Colonic mucosa (tissue), 4 donors: ENCODE results near the gene FERMT2. TPM values are rescaled to one million over a fixed set of nuclear protein-coding genes. Genes with fewer than 3 reads are reported as not detected.

Source experiments
- DNase-seq: peaks from one replicate; pipeline ENCODE4 v3.0.0-alpha.2; 2020
- H3K27ac ChIP-seq: fragments of 200-600 bp; one replicate; pipeline ENCODE4 v1.8.0; 2021
- H3K27me3 ChIP-seq: fragments of 200-600 bp; one replicate; pipeline ENCODE4 v1.8.0; 2021
- H3K36me3 ChIP-seq: fragments of 200-600 bp; one replicate; pipeline ENCODE4 v1.8.0; 2021
- H3K4me1 ChIP-seq: fragments of 200-600 bp; one replicate; pipeline ENCODE4 v1.8.0; 2021; ENCODE audit warnings: mild to moderate bottlenecking
- H3K4me3 ChIP-seq: fragments of 200-600 bp; one replicate; pipeline ENCODE4 v1.8.0; 2021
- H3K9ac ChIP-seq, 2 donors: one replicate each; pipeline ENCODE4 v1.7.0; 2013; ENCODE audit warnings: control low read depth in 2 of 2, low read depth in 2 of 2, low read length in 2 of 2
- H3K9me3 ChIP-seq: fragments of 200-600 bp; one replicate; pipeline ENCODE4 v1.8.0; 2021
- intact Hi-C: fragments of 100-400 bp; cut with DNase I; formaldehyde crosslinking; loops from one replicate; pipeline ENCODE4 v1.14.1; 2022
- total RNA-seq, 2 donors: library from RNA; stranded (reverse); fragmentation: NEBNext Ultra II Directional in 1 of 2; extraction: Animal tissue kit (Norgen Biotek cat#: 25700) in 1 of 2; gene quantifications; one replicate each; pipeline ENCODE4 v1.2.1, GENCODE V29; 2021
- TF ChIP-seq, protein P1 (sequence below): fragments of 200-600 bp; IDR thresholded peaks from one replicate; pipeline ENCODE4 v1.8.0; 2022; ENCODE audit warnings: antibody characterized with exemption, mild to moderate bottlenecking
- donor health status: healthy.
- donor health status: DM: no; HTN: no; CAD: no.
- donor health status: DM: no; HTN: no; CAD: no.

Gene FERMT2
- total RNA-seq, 2 donors from 2014 or later, result 6.3 to 43.9 TPM

DNA sequence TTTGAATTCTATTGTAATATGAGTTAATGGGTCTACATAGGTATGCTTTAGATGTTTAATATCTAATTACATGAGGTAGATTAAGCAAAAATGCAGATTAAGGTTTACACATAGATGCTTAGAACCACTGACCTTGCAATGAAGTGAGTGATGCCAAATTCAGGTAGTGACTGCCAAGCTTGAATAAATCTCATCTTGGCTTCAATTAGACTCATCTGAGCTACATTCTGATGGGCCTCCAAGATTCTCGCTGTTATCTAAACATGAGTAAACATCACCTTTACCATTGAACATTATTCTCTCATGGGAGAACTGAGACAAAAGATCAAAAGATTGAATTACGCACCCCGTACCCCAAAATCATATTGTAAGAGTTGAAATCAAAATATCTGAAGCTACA is 90.6 kb downstream of the FERMT2 start:
- intact Hi-C loops, result no loop called here
- no peak overlapping the region for H3K4me3 ChIP-seq
- H3K9me3 ChIP-seq, result no peaks in the 10 kb centered on the region
- H3K27me3 ChIP-seq, result no peaks in the 10 kb centered on the region
- TF ChIP-seq, protein P1, sequence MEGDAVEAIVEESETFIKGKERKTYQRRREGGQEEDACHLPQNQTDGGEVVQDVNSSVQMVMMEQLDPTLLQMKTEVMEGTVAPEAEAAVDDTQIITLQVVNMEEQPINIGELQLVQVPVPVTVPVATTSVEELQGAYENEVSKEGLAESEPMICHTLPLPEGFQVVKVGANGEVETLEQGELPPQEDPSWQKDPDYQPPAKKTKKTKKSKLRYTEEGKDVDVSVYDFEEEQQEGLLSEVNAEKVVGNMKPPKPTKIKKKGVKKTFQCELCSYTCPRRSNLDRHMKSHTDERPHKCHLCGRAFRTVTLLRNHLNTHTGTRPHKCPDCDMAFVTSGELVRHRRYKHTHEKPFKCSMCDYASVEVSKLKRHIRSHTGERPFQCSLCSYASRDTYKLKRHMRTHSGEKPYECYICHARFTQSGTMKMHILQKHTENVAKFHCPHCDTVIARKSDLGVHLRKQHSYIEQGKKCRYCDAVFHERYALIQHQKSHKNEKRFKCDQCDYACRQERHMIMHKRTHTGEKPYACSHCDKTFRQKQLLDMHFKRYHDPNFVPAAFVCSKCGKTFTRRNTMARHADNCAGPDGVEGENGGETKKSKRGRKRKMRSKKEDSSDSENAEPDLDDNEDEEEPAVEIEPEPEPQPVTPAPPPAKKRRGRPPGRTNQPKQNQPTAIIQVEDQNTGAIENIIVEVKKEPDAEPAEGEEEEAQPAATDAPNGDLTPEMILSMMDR, result no peak
- no peak overlapping the region for H3K27ac ChIP-seq
- no peak overlapping the region for H3K9ac ChIP-seq
- no peaks in the 10 kb centered on the region for H3K4me1 ChIP-seq
- no peak for DNase-seq
- no peaks in the 10 kb centered on the region for H3K36me3 ChIP-seq

DNA sequence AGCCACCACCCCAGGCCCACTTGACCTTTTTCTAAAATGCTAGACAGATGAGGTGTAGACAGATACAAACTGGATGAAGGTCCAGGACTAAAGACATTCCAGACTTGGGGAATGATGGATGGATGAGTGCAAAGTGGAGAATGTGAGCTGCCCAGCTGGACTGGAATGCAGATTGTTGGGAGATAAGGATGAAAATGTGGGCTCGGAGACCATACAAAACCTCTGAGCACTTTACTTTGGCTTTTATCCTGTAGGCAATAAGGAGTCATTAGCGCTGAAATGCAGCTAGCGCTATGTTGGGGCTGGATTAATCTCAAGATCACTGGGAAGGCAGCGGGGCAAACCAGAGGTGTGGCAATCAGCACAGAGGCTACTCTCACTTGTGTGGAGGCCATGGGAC is 94.7 kb downstream of the FERMT2 start:
- DNase-seq, result no peak
- H3K4me1 ChIP-seq, result no peaks in the 10 kb centered on the region
- intact Hi-C loops, result no loop called here
- H3K4me3 ChIP-seq, result no peak overlapping the region
- no peaks in the 10 kb centered on the region for H3K9me3 ChIP-seq
- H3K36me3 ChIP-seq, result no peaks in the 10 kb centered on the region
- no peak overlapping the region for H3K9ac ChIP-seq
- no peak overlapping the region for H3K27ac ChIP-seq
- no peaks in the 10 kb centered on the region for H3K27me3 ChIP-seq
- TF ChIP-seq, protein P1, result no peak

DNA sequence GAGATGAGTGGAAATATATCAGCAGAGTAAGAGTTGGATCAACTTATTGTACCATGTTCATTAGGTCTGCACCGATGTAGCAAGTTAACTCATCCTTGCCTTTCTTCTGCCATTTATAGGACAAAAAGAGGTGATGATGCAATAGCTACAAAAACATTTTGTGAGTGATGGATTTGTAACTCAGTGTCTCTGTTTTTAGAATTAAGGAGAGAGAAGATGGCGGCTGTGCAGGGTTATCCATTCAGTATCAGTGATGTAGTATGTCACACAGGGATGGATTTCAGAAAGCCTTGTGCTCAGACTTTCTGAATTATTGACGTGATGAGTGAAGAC is 97.4 kb downstream of the FERMT2 start:
- no peaks in the 10 kb centered on the region for H3K27me3 ChIP-seq
- H3K9me3 ChIP-seq, result no peaks in the 10 kb centered on the region
- H3K4me3 ChIP-seq, result no peak overlapping the region
- DNase-seq, result no peak
- no peak overlapping the region for H3K9ac ChIP-seq
- no peaks in the 10 kb centered on the region for H3K36me3 ChIP-seq
- H3K27ac ChIP-seq, result no peak overlapping the region
- TF ChIP-seq, protein P1, result no peak
- intact Hi-C loops, result no loop called here
- no peaks in the 10 kb centered on the region for H3K4me1 ChIP-seq

DNA sequence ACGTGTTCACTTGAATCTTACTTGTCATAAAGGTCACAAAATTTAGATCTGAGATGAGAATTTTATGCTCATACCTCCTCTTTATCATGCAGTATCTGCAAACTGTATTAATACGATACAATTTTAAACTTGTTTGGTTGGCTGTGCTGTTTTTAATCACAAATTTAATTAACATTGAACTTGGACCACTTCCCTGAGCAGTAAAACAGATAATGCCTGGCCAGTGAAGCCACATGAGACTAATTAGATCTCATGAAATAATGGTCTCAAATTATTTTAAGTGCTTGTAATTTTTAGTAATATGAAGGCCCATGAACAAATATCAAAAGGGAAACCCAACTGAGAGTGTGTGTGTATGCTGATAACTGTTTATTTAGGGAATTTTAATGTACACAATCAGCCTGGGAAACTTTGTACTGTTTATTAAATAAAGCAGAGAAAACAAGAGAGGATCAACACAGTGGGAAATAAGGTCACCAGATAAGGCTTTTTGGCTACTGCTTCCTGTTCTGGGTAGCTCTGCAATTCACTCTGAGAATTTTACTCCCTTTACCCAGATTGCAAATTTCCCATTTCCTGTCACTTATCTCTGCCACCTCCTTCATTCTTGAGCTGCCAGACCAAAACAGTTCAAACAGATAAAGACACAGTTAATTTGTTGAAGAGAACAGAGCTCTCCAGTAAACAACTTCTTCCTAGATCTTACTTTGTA is 97.9 kb downstream of the FERMT2 start:
- Histone ChIP-seq H3K4me3 (no peak overlapping the region), H3K9me3 (no peaks in the 10 kb centered on the region), H3K36me3 (no peaks in the 10 kb centered on the region), H3K27ac (no peak overlapping the region), H3K4me1 (no peaks in the 10 kb centered on the region), H3K27me3 (no peaks in the 10 kb centered on the region), H3K9ac (no peak overlapping the region)
- intact Hi-C loops, result no loop called here
- TF ChIP-seq, protein P1, result no peak
- DNase-seq, result no peak

DNA sequence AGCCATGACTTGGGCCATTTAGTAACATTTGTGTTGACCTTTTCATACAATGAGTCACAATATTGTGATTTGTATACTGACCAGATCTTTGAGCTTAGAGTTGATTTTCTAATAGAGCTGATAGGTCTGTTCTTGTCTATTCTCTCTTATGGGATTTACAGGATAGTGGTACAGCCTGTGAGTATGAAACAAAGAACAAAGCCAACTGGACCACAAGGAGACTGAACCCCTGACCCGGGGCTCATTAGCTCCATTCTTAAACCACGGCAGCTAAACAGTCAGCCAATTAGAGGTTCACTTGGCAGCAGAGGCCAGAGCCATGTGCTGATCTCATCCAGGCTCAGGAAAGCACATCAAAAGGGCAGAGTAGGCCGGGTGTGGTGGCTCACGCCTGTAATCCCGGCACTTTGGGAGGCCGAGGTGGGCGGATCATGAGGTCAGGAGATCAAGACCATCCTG is 100.4 kb downstream of the FERMT2 start:
- H3K4me3 ChIP-seq, result no peak overlapping the region
- no peaks in the 10 kb centered on the region for H3K36me3 ChIP-seq
- no peaks in the 10 kb centered on the region for H3K9me3 ChIP-seq
- H3K4me1 ChIP-seq, result no peaks in the 10 kb centered on the region
- H3K27ac ChIP-seq, result no peak overlapping the region
- intact Hi-C loops, result no loop called here
- no peak for DNase-seq
- no peaks in the 10 kb centered on the region for H3K27me3 ChIP-seq
- TF ChIP-seq, protein P1, result no peak
- no peak overlapping the region for H3K9ac ChIP-seq
